ENCODE data around the gene TFPT. TPM values are rescaled to one million over a fixed set of nuclear protein-coding genes. Genes with fewer than 3 reads are reported as not detected.

The TFPT gene
- total and polyA plus RNA-seq, 2 donors, result 34.3 to 34.9 TPM

DNA sequence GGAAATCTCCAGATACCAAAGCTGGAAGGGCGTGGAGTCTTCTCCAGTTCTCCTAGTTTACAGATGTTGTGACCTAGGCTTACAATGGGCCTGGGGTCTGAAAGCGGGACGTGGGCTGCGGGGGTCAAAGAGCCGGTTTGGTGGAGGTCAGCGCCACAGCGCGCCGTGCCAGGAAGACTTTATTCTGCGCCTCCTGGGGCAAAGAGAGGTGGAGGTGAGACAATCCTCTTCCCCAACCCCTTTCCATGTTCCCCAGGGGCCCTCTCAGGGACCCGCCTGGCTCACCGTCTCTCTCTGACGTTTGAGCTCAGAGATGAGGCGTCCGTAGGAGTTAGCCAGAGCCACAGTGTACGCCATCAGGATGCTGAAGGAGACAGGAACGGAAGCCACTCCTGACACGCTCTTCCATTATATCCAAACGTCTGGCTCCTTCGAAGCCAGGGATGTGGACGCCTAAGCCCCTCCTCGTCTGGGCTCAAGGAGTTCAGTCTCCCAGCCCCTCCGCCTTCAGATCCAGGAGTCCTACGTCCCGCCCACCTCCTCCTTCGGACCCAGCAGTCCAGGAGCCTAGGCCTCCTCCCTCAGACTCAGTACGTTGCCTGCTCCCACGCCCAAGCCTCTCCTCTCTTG lies 44.8 kb upstream of the TFPT start:
- H3K4me3 ChIP-seq (ENCODE audit: low read length in 2 of 2), result peak overlapping the region; percentile 56 to 65
- peaks cover 0 to 19% of the 10 kb centered on the region in 2 donors for H3K9me3 ChIP-seq (ENCODE audit: control insufficient read depth in 2 of 2, insufficient read depth in 1 of 2, low read length in 1 of 2)
- 9% methylated on average over 28 of the region's 28 CpGs for WGBS
- peaks cover 6 to 35% of the 10 kb centered on the region in 2 donors for H3K27me3 ChIP-seq (ENCODE audit: control insufficient read depth in 2 of 2, insufficient read depth in 1 of 2, low read length in 1 of 2)
- DNase-seq (ENCODE audit: low read depth in 6 of 9, low spot score in 9 of 9), result no peak
- peaks cover 29 to 34% of the 10 kb centered on the region in 2 donors for H3K36me3 ChIP-seq (ENCODE audit: control insufficient read depth in 2 of 2, insufficient read depth in 2 of 2, low read length in 1 of 2)
- peaks cover 27 to 61% of the 10 kb centered on the region in 2 donors for H3K4me1 ChIP-seq (ENCODE audit: control insufficient read depth in 2 of 2, insufficient read depth in 2 of 2, low read length in 2 of 2)
- peak overlapping the region; percentile 73 to 78 for H3K27ac ChIP-seq (ENCODE audit: low read depth in 1 of 2, low read length in 1 of 2)

DNA sequence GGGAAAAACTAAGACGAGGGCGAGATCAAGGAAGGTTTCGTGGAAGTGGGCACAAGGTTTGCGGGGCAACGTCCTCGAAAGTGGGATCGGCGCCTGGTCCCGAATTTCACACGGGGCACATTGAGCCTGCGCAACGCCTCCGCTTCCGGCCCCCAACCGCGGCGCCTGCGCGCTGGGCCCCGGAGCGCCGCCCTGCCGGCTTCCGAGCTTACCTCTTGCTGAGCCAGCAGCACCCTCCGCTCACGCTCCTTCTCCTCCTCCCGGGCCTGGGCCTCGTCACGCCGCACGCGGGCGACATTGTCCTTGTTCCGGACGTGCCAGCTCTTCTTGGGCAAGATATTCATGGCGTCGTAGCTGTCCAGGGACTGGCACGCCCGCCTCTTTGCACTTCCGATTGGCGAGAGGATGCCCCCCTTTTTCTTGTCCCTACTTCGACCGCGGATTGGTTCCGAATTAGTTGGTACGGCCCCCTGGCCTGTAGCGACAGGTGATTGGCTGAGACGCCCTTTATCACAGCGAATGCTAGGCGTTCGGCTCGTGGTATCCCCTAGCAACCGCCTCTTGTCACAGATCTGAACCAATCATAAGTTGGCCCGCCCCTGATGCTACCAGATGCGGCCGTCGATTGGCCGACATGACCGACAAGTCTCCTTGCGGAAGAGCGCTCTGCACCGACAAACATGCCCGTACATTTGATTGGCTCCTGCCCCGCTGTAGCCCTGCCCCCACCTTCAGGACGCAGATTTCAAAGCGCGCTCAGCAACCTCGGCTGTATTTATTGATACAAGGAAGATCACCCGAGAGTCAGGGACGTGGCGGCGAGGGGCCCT lies 44.1 kb upstream of the TFPT start, which contains the start of gene LENG1:
TSS of gene LENG1 (minus strand) at position 370 of the 830 bp plus-strand sequence. CDS start at position 344, 26 bp downstream.
- Histone ChIP-seq H3K4me1 (ENCODE audit: control insufficient read depth in 2 of 2, insufficient read depth in 2 of 2, low read length in 2 of 2) (peaks cover 34 to 69% of the 10 kb centered on the region in 2 donors), H3K27ac (ENCODE audit: low read depth in 1 of 2, low read length in 1 of 2) (peak within 1 kb of the TSS; percentile 96 to 100), H3K9me3 (ENCODE audit: control insufficient read depth in 2 of 2, insufficient read depth in 1 of 2, low read length in 1 of 2) (peaks cover 0 to 13% of the 10 kb centered on the region in 2 donors), H3K36me3 (ENCODE audit: control insufficient read depth in 2 of 2, insufficient read depth in 2 of 2, low read length in 1 of 2) (peaks cover 34 to 39% of the 10 kb centered on the region in 2 donors), H3K27me3 (ENCODE audit: control insufficient read depth in 2 of 2, insufficient read depth in 1 of 2, low read length in 1 of 2) (peaks cover 3 to 28% of the 10 kb centered on the region in 2 donors), H3K4me3 (ENCODE audit: low read length in 2 of 2) (peak within 1 kb of the TSS; percentile 72 to 98)
- peak; percentile 99 to 100 (median 100) for DNase-seq (ENCODE audit: low read depth in 6 of 9, low spot score in 9 of 9)
- under 1% methylated on average over 72 of the region's 72 CpGs for WGBS

DNA sequence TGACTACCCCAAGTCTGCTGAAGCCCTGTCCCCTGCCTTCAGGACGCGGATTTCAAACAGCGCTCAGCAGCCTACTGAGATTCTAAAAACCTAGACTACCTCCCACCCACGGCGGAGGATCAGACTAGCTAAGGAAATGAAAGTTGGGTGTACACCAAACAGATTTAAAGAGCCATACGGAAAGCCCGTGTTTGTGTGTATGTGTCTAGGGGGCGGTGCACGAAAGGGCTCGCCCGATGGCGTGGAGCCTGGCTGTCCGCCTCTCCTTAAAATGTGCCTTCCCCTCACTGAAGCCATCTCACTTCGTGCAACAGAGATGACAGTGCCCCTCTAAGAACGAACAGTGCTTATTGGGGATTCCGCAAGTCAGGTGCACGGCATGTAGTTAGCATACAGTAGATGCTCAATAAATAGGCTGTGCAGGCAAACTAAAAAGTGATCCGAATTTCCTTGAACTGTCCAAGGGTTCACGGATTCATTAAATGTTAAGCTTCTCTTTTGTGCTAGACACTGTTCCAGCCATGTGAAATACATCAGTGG lies 43.4 kb upstream of the TFPT start:
- DNase-seq (ENCODE audit: low read depth in 6 of 9, low spot score in 9 of 9), result peak in 2 of 9 donors; percentile 21 to 53
- peaks cover 41 to 75% of the 10 kb centered on the region in 2 donors for H3K4me1 ChIP-seq (ENCODE audit: control insufficient read depth in 2 of 2, insufficient read depth in 2 of 2, low read length in 2 of 2)
- 15% methylated on average over 19 of the region's 19 CpGs for WGBS
- H3K27me3 ChIP-seq (ENCODE audit: control insufficient read depth in 2 of 2, insufficient read depth in 1 of 2, low read length in 1 of 2), result peaks cover 3 to 21% of the 10 kb centered on the region in 2 donors
- peaks cover 0 to 6% of the 10 kb centered on the region in 2 donors for H3K9me3 ChIP-seq (ENCODE audit: control insufficient read depth in 2 of 2, insufficient read depth in 1 of 2, low read length in 1 of 2)
- peak overlapping the region; percentile 96 to 100 for H3K27ac ChIP-seq (ENCODE audit: low read depth in 1 of 2, low read length in 1 of 2)
- peak overlapping the region; percentile 72 to 98 for H3K4me3 ChIP-seq (ENCODE audit: low read length in 2 of 2)
- H3K36me3 ChIP-seq (ENCODE audit: control insufficient read depth in 2 of 2, insufficient read depth in 2 of 2, low read length in 1 of 2), result peaks cover 41 to 46% of the 10 kb centered on the region in 2 donors

DNA sequence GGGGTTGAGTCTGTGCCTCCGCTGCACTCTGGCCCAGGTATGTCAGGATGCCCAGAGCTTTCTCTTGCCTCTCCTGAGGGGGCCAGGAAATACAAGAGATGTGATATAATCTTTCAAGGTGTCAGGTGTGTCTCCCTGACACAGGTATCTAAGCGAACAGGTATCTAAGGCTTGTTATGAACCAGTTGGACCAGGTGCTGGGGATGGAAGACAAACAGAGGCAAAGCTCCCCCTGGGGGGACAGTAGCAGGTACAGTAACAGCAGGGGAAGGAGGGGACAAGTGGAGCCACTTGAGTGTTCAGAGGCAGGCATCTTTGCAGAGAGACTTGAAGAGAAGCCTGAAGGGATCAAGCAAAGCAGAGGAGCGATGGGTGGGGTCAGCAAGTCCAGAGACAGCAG lies 41.5 kb upstream of the TFPT start:
- Histone ChIP-seq H3K36me3 (ENCODE audit: control insufficient read depth in 2 of 2, insufficient read depth in 2 of 2, low read length in 1 of 2) (peaks cover 60 to 65% of the 10 kb centered on the region in 2 donors), H3K4me3 (ENCODE audit: low read length in 2 of 2) (no peak overlapping the region), H3K9me3 (ENCODE audit: control insufficient read depth in 2 of 2, insufficient read depth in 1 of 2, low read length in 1 of 2) (no peaks in the 10 kb centered on the region), H3K27me3 (ENCODE audit: control insufficient read depth in 2 of 2, insufficient read depth in 1 of 2, low read length in 1 of 2) (peaks cover 0 to 3% of the 10 kb centered on the region in 2 donors), H3K4me1 (ENCODE audit: control insufficient read depth in 2 of 2, insufficient read depth in 2 of 2, low read length in 2 of 2) (peaks cover 39 to 73% of the 10 kb centered on the region in 2 donors), H3K27ac (ENCODE audit: low read depth in 1 of 2, low read length in 1 of 2) (no peak overlapping the region)
- DNase-seq (ENCODE audit: low read depth in 6 of 9, low spot score in 9 of 9), result no peak
- WGBS, result 98% methylated on average over 3 of the region's 3 CpGs

DNA sequence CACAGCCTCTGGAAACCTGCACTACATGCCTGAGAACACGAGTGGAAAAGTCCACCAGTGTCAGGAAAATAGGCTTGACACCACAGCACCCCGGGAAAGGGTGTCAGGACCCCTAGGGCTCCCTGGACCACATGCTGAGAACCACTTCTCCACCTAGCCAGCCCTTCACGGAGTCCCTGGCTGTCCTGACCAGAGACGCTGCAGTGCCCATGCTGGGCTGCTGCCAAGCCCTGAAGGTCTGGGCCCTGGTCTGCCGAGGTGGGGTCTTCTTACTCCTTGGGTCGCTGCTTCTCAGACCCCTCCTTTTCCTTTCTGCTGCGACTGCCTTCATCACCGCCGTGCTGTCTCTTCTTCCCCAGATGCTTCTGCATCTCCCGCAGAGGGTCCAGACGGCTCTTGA lies 41.0 kb upstream of the TFPT start:
- peaks cover 65 to 70% of the 10 kb centered on the region in 2 donors for H3K36me3 ChIP-seq (ENCODE audit: control insufficient read depth in 2 of 2, insufficient read depth in 2 of 2, low read length in 1 of 2)
- H3K9me3 ChIP-seq (ENCODE audit: control insufficient read depth in 2 of 2, insufficient read depth in 1 of 2, low read length in 1 of 2), result no peaks in the 10 kb centered on the region
- H3K27ac ChIP-seq (ENCODE audit: low read depth in 1 of 2, low read length in 1 of 2), result peak overlapping the region in 1 of 2 donors; percentile 26

GRCh38 chr19:54155694-54156093 lies 40.2 kb upstream of the TFPT start:
- DNase-seq (ENCODE audit: low read depth in 6 of 9, low spot score in 9 of 9), result no peak
- 96% methylated on average over 19 of the region's 19 CpGs for WGBS
- H3K27ac ChIP-seq (ENCODE audit: low read depth in 1 of 2, low read length in 1 of 2), result peak overlapping the region in 1 of 2 donors; percentile 94

More for the DNA sequence above, 41.0 kb upstream of the TFPT start:
- DNase-seq (ENCODE audit: low read depth in 6 of 9, low spot score in 9 of 9), result no peak
- 97% methylated on average over 11 of the region's 11 CpGs for WGBS
- peaks cover 39 to 69% of the 10 kb centered on the region in 2 donors for H3K4me1 ChIP-seq (ENCODE audit: control insufficient read depth in 2 of 2, insufficient read depth in 2 of 2, low read length in 2 of 2)
- no peaks in the 10 kb centered on the region for H3K27me3 ChIP-seq (ENCODE audit: control insufficient read depth in 2 of 2, insufficient read depth in 1 of 2, low read length in 1 of 2)
- H3K4me3 ChIP-seq (ENCODE audit: low read length in 2 of 2), result no peak overlapping the region

DNA sequence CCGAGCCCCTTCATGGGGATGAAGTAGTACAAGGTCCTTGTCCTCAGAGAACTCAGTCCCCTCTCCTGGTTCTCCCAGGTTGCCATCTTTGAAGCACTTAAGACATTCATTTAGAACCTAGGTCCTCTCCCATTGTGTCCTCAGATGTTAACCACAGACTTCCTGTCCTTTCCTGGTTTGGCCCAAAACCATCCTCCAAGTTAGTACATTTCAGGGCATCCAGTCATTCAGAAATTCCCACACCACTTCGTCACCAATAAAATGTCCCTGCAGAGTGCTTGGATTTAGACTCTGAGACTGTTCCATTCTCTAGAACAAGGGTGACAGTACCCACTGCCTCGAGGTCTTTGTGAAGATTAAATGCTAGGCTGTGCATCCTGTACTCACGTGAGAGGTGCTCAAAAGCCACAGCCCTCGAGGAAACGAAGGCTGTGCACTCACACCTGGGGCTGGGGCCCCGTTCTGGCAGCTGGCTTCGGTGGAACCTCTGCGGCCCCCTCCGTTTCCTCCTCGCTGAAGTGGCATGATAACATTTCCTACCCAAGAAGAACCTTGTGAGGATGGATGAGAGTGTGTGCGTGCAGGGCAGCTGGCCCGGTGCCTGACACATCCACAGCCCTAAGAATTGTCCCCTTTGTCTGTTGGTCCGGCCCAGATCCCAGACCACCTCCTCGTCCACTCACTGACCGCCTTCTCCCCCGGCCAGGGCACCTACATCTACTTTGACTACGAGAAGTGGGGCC lies 39.3 kb upstream of the TFPT start:
- Histone ChIP-seq H3K9me3 (ENCODE audit: control insufficient read depth in 2 of 2, insufficient read depth in 1 of 2, low read length in 1 of 2) (no peaks in the 10 kb centered on the region), H3K4me3 (ENCODE audit: low read length in 2 of 2) (no peak overlapping the region), H3K4me1 (ENCODE audit: control insufficient read depth in 2 of 2, insufficient read depth in 2 of 2, low read length in 2 of 2) (peaks cover 33 to 56% of the 10 kb centered on the region in 2 donors), H3K36me3 (ENCODE audit: control insufficient read depth in 2 of 2, insufficient read depth in 2 of 2, low read length in 1 of 2) (peaks cover 77 to 86% of the 10 kb centered on the region in 2 donors), H3K27ac (ENCODE audit: low read depth in 1 of 2, low read length in 1 of 2) (peak overlapping the region; percentile 76 to 94), H3K27me3 (ENCODE audit: control insufficient read depth in 2 of 2, insufficient read depth in 1 of 2, low read length in 1 of 2) (no peaks in the 10 kb centered on the region)
- 38% methylated on average over 18 of the region's 18 CpGs for WGBS
- DNase-seq (ENCODE audit: low read depth in 6 of 9, low spot score in 9 of 9), result peak; percentile 62 to 95 (median 86)

More at GRCh38 chr19:54155694-54156093, 40.2 kb upstream of the TFPT start:
- Histone ChIP-seq H3K4me1 (ENCODE audit: control insufficient read depth in 2 of 2, insufficient read depth in 2 of 2, low read length in 2 of 2) (peaks cover 38 to 64% of the 10 kb centered on the region in 2 donors), H3K36me3 (ENCODE audit: control insufficient read depth in 2 of 2, insufficient read depth in 2 of 2, low read length in 1 of 2) (peaks cover 69 to 77% of the 10 kb centered on the region in 2 donors), H3K9me3 (ENCODE audit: control insufficient read depth in 2 of 2, insufficient read depth in 1 of 2, low read length in 1 of 2) (no peaks in the 10 kb centered on the region), H3K4me3 (ENCODE audit: low read length in 2 of 2) (no peak overlapping the region), H3K27me3 (ENCODE audit: control insufficient read depth in 2 of 2, insufficient read depth in 1 of 2, low read length in 1 of 2) (no peaks in the 10 kb centered on the region)

DNA sequence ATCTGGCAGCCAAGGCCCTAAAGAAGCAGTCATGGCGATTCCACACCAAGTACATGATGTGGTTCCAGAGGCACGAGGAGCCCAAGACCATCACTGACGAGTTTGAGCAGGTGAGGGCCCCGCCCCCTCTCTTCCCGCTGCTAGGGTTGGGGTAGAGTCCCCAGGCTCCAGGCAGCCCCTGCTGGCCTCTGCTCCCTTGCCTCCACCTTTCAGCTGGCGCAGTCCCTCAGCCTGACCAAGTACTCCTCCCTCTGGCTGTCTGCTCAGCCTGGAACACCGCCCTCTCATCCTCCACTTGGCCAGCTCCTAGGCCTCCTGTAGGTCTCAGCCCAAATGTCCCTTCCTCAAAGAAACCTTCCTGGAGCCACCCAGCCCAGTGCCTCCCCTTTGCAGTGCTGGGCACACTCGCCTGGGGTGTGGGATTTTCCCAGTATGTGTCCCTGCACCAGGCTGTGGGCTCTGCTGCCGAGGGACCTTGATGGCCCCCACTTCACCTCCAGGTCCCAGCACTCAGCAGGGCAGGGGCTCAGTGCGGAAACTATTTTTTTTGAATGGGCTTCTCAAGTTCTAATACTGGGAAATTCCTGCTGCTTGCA lies 38.4 kb upstream of the TFPT start:
- peak overlapping the region in 1 of 2 donors; percentile 94 for H3K27ac ChIP-seq (ENCODE audit: low read depth in 1 of 2, low read length in 1 of 2)
- peaks cover 86 to 94% of the 10 kb centered on the region in 2 donors for H3K36me3 ChIP-seq (ENCODE audit: control insufficient read depth in 2 of 2, insufficient read depth in 2 of 2, low read length in 1 of 2)
- WGBS, result 95% methylated on average over 10 of the region's 10 CpGs
- H3K4me3 ChIP-seq (ENCODE audit: low read length in 2 of 2), result no peak overlapping the region
- no peaks in the 10 kb centered on the region for H3K27me3 ChIP-seq (ENCODE audit: control insufficient read depth in 2 of 2, insufficient read depth in 1 of 2, low read length in 1 of 2)
- peaks cover 33 to 52% of the 10 kb centered on the region in 2 donors for H3K4me1 ChIP-seq (ENCODE audit: control insufficient read depth in 2 of 2, insufficient read depth in 2 of 2, low read length in 2 of 2)
- no peak for DNase-seq (ENCODE audit: low read depth in 6 of 9, low spot score in 9 of 9)
- H3K9me3 ChIP-seq (ENCODE audit: control insufficient read depth in 2 of 2, insufficient read depth in 1 of 2, low read length in 1 of 2), result no peaks in the 10 kb centered on the region

Measured in thymus (tissue), 11 donors.